ENCODE data around the gene BATF.

DNA sequence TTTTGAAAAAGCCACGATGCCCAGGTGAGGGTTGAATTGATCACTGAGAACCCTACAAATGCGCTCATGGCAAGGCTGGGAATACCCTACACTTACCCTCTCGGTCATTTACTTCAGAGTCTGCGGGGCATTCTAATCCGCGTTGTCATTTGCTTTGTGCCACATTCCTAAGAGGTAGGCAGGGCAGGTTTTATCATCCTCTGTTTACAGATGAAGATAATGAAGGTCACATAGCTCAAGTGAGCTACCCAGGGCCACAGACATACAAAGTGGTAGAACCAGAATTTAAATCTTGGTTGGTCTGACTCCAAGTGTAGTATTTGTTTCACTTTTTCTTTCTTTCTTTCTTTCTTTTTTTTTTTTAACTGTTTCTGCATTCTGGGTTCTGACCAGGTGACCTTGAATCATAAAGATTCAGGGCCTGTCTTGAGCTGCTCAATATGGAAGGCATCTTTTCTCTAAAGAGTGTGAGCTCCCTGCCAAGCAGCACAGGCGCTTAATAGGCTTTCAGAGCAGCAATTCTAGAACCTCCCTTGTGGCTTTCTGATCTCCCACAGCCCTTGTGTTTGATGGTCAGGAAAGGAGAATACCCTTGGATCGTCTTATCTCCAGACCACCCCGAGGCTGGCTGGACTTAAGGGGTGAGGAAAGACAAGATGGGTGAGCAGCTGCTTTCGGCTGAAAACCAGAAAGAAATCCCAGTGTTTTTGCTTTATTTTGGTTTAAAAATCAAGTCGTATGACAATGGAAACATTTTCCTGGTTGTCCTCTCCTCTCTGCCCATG, 662 bp upstream of the BATF start:
- TF ChIP-seq, protein P1, sequence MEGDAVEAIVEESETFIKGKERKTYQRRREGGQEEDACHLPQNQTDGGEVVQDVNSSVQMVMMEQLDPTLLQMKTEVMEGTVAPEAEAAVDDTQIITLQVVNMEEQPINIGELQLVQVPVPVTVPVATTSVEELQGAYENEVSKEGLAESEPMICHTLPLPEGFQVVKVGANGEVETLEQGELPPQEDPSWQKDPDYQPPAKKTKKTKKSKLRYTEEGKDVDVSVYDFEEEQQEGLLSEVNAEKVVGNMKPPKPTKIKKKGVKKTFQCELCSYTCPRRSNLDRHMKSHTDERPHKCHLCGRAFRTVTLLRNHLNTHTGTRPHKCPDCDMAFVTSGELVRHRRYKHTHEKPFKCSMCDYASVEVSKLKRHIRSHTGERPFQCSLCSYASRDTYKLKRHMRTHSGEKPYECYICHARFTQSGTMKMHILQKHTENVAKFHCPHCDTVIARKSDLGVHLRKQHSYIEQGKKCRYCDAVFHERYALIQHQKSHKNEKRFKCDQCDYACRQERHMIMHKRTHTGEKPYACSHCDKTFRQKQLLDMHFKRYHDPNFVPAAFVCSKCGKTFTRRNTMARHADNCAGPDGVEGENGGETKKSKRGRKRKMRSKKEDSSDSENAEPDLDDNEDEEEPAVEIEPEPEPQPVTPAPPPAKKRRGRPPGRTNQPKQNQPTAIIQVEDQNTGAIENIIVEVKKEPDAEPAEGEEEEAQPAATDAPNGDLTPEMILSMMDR (IDR thresholded peaks at IDR 0.05): no peak
- TF ChIP-seq POLR2AphosphoS5 (IDR thresholded peaks at IDR 0.05): no peak

Measured in esophagus muscularis mucosa (tissue), 3 donors.